Sigmoid colon (tissue), 7 donors: Measurements from ENCODE around the gene LAIR1. TPM values are rescaled to one million over a fixed set of nuclear protein-coding genes. Genes with fewer than 3 reads are reported as not detected.
A peak's percentile ranks its signal among the peaks of the same experiment; 100 is the strongest.

ENCODE experiments used
- DNase-seq: peaks from one replicate; pipeline ENCODE4 v3.0.0-alpha.2; 2019
- H3K27ac ChIP-seq, 4 donors: fragments of 200-600 bp; sonication (generic); one replicate each; pipeline ENCODE4 v1.5.1; 2016 to 2019; ENCODE audit warnings: mild to moderate bottlenecking in 1 of 4
- H3K27me3 ChIP-seq, 3 donors: fragments of 200-600 bp; sonication (generic); one replicate each; pipeline ENCODE4 v1.5.1; 2019; ENCODE audit warnings: mild to moderate bottlenecking in 1 of 3
- H3K36me3 ChIP-seq, 4 donors: fragments of 200-600 bp; sonication (generic); one replicate each; pipeline ENCODE4 v1.5.1; 2016 to 2019
- H3K4me1 ChIP-seq, 4 donors: fragments of 200-600 bp; sonication (generic); one replicate each; pipeline ENCODE4 v1.5.1; 2017 to 2019
- H3K4me3 ChIP-seq, 4 donors: fragments of 200-600 bp; sonication (generic); one replicate each; pipeline ENCODE4 v1.5.1; 2017 to 2019; ENCODE audit warnings: mild to moderate bottlenecking in 2 of 4, moderate library complexity in 1 of 4
- H3K9me3 ChIP-seq, 4 donors: fragments of 200-600 bp in 3 of 4; sonication (generic) in 3 of 4; one replicate each; pipeline versions ENCODE4 v1.5.1 to v1.6.1; 2013 to 2019
- EP300 ChIP-seq, 4 donors: sonication (generic); formaldehyde crosslinking; IDR thresholded peaks; one replicate each; pipeline ENCODE4 v1.6.1; 2017; ENCODE audit warnings: antibody characterized with exemption in 4 of 4
- POLR2A ChIP-seq, 2 donors: fragments of 450-650 bp; IDR thresholded peaks; one replicate each; pipeline ENCODE4 v1.6.1; 2016; ENCODE audit warnings: antibody characterized with exemption in 2 of 2, mild to moderate bottlenecking in 2 of 2, moderate library complexity in 2 of 2
- POLR2AphosphoS5 ChIP-seq, 4 donors: sonication (generic); formaldehyde crosslinking; IDR thresholded peaks; one replicate each; pipeline ENCODE4 v1.6.1; 2017; ENCODE audit warnings: antibody characterized with exemption in 4 of 4
- WGBS, 2 donors: extraction: QIAGEN DNeasy Blood & Tissue Kit; methylation state at CpG; one replicate each; pipeline ENCODE4 v1.1.7; 2013; 5-methylcytosine and 5-hydroxymethylcytosine counted together
- intact Hi-C: fragments of 100-400 bp; cut with DNase I; formaldehyde crosslinking; loops from one replicate; pipeline ENCODE4 v1.15.1; 2023
- polyA plus RNA-seq, 3 donors: library from polyadenylated mRNA; stranded (reverse); fragments of 200-250 nt; gene quantifications; one replicate each; pipeline ENCODE4 v1.2.3, GENCODE V29; 2013
- total RNA-seq, 4 donors: library from RNA; depleted of rRNA; stranded (reverse); fragments of >200 nt; gene quantifications; one replicate each; pipeline ENCODE4 v1.1.0, GENCODE V29; 2016
- TF ChIP-seq, protein P1 (sequence below), 4 experiments: fragments of 450-650 bp in 3 of 4; fragments of 200-600 bp in 1 of 4; IDR thresholded peaks; one replicate each; pipeline ENCODE4 v1.5.1; 2016 to 2019; ENCODE audit warnings: antibody characterized with exemption in 4 of 4, mild to moderate bottlenecking in 3 of 4, moderate library complexity in 2 of 4
- donor health status: healthy with polysubstance abuse.
- donor health status: Bipolar disorder and iron deficiency.
- donor health status: healthy.

The LAIR1 gene
- total and polyA plus RNA-seq, 7 donors: 4.4 to 34.6 (median 13.4) TPM

DNA sequence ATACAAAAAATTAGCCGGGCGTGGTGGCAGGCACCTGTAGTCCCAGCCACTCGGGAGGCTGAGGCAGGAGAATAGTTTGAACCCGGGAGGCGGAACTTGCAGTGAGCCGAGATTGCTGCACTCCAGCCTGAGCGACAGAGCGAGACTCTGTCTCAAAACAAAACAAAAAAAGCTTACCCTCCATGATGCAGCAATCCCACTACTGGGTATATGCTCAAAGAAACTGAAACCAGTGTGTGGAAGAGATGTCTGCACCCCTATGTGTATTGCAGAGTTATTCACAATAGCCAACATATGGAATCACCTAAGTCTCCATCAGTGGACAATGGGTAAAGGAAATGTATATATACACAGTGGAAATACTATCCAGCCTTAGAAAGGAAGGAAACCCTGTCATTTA lies 31.0 kb upstream of the LAIR1 start:
- Histone ChIP-seq H3K4me1 (no peaks in the 10 kb centered on the region), H3K27ac (no peak overlapping the region), H3K9me3 (no peaks in the 10 kb centered on the region), H3K36me3 (no peaks in the 10 kb centered on the region), H3K4me3 (no peak overlapping the region), H3K27me3 (peaks cover 0 to 26% (median 10%) of the 10 kb centered on the region in 3 donors)
- no peak for TF ChIP-seq EP300 (IDR thresholded peaks at IDR 0.05)
- TF ChIP-seq POLR2AphosphoS5 (IDR thresholded peaks at IDR 0.05): no peak
- TF ChIP-seq POLR2A (IDR thresholded peaks at IDR 0.05): no peak
- 75 to 77% methylated on average over 8 of the region's 8 CpGs for WGBS, 2 donors
- DNase-seq: no peak
- intact Hi-C loops: no loop called here

DNA sequence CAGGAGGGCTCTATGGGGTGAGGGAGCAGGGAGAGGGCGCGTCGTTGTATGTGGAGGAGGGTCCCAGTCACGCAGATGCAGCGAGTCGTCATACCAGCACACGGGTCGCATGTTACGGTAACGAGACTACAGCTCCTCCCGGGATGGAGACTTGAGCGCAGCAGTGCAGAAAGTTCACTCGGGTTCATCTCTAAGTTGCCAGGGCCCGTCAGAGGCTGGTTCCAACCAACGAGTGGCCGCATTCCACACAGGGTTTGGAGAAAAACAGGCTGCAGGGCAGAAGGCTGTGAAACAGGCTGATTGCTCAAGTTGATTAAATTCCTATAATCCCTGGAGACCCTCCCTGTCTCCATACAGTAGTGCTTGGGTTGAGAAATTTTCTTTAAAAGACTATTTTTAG lies 28.6 kb upstream of the LAIR1 start:
- Histone ChIP-seq H3K36me3 (no peaks in the 10 kb centered on the region), H3K27me3 (peaks cover 0 to 49% (median 15%) of the 10 kb centered on the region in 3 donors), H3K9me3 (no peaks in the 10 kb centered on the region), H3K4me3 (no peak overlapping the region), H3K27ac (no peak overlapping the region), H3K4me1 (peaks cover 0 to 5% (median under 1%) of the 10 kb centered on the region in 4 donors)
- WGBS, 2 donors: 87 to 88% methylated on average over 16 of the region's 16 CpGs
- DNase-seq: no peak
- intact Hi-C loops: no loop called here
- no peak for TF ChIP-seq EP300 (IDR thresholded peaks at IDR 0.05)
- TF ChIP-seq, protein P1, sequence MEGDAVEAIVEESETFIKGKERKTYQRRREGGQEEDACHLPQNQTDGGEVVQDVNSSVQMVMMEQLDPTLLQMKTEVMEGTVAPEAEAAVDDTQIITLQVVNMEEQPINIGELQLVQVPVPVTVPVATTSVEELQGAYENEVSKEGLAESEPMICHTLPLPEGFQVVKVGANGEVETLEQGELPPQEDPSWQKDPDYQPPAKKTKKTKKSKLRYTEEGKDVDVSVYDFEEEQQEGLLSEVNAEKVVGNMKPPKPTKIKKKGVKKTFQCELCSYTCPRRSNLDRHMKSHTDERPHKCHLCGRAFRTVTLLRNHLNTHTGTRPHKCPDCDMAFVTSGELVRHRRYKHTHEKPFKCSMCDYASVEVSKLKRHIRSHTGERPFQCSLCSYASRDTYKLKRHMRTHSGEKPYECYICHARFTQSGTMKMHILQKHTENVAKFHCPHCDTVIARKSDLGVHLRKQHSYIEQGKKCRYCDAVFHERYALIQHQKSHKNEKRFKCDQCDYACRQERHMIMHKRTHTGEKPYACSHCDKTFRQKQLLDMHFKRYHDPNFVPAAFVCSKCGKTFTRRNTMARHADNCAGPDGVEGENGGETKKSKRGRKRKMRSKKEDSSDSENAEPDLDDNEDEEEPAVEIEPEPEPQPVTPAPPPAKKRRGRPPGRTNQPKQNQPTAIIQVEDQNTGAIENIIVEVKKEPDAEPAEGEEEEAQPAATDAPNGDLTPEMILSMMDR (IDR thresholded peaks at IDR 0.05): no peak

DNA sequence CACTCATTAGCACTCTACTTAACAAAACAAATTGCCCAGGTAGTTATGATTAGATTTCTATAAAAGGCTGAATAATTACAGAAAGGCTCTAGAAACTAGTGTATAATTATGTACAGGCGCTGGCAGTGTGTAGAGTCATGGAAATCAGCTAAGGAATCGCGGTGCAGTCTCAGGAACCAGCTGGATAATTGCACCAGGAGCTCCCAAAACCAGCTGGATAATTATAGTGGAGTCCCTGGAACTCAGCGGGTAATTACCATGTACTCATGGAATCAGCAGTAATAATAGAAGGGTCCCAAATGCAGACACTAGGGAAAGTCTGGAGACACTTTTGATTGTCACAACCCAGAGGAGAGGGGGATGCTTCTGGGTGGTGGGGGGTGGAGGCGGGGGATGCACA lies 27.4 kb upstream of the LAIR1 start:
- Histone ChIP-seq H3K9me3 (no peaks in the 10 kb centered on the region), H3K27me3 (peaks cover 0 to 61% (median 20%) of the 10 kb centered on the region in 3 donors), H3K36me3 (no peaks in the 10 kb centered on the region), H3K4me3 (no peak overlapping the region), H3K4me1 (peaks cover 0 to 10% (median 2%) of the 10 kb centered on the region in 4 donors), H3K27ac (no peak overlapping the region)
- intact Hi-C loops: no loop called here
- 75 to 88% methylated on average over 5 of the region's 5 CpGs for WGBS, 2 donors
- DNase-seq: no peak
- TF ChIP-seq POLR2A (IDR thresholded peaks at IDR 0.05): no peak
- TF ChIP-seq, protein P1 (IDR thresholded peaks at IDR 0.05): no peak
- TF ChIP-seq POLR2AphosphoS5 (IDR thresholded peaks at IDR 0.05): no peak
- TF ChIP-seq EP300 (IDR thresholded peaks at IDR 0.05): no peak

DNA sequence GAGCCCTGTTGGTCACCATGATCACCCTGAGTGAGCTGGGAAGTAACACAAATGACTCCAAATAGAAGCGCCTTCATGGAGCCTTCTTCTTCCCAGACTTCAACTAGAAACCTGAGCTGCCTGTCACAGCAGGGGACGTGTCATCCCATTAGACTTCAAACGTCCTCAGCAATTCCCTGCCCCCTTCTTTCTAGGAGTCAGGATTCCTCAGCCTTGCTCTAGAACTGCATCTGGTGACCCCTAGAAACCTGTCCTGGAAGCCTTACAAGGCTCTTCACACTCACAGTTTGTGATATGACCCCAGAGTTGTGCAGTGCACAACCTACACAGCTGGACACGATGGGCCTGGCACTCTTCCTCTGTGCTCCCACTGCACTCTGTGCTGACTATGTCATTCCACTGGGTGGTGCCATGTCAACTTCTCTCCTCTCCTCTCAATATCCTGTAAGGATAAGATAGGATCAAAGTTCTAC lies 26.9 kb upstream of the LAIR1 start:
- peaks cover 0 to 66% (median 20%) of the 10 kb centered on the region in 3 donors for H3K27me3 ChIP-seq
- no peak for DNase-seq
- 31 to 58% methylated on average over 4 of the region's 4 CpGs for WGBS, 2 donors
- intact Hi-C loops: no loop called here
- H3K4me1 ChIP-seq: peaks cover 0 to 10% (median 2%) of the 10 kb centered on the region in 4 donors
- no peaks in the 10 kb centered on the region for H3K9me3 ChIP-seq
- H3K4me3 ChIP-seq: no peak overlapping the region
- no peaks in the 10 kb centered on the region for H3K36me3 ChIP-seq
- TF ChIP-seq EP300 (IDR thresholded peaks at IDR 0.05) (no peak), POLR2AphosphoS5 (IDR thresholded peaks at IDR 0.05) (no peak), POLR2A (IDR thresholded peaks at IDR 0.05) (no peak)
- TF ChIP-seq, protein P1 (IDR thresholded peaks at IDR 0.05): no peak
- H3K27ac ChIP-seq: no peak overlapping the region

DNA sequence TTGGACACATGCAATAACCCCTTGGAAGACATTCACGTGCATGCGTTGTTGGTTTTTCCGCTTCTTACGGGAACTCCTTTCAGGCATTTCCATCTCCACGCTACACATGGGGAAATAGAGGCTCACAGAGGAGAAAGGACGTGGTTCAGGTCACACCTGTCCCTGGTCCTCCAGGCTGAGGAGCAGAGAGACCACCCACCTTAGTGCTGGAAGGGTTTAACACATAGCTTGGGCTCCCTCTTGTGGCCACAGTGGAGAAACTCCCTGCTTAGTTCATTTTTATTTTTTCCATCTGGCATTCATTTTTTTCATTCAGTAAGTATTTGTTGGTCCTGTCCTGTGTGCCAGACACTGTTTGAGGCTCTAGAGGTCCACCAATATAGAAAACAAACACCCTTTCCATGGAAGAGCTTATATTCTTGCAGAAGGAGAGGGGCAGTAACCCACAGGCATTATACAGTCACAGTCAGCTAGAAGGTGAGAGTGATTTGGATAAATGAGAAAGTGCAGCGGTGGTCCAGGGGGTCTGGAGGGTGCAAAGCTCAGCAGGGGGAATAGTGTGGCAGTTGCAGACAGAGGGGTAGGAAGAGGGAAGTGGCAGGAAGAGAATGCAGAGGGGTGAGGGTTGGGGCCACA lies 26.3 kb upstream of the LAIR1 start:
- TF ChIP-seq, protein P1 (IDR thresholded peaks at IDR 0.05): peak; percentile 22 to 66 (median 45)
- TF ChIP-seq EP300 (IDR thresholded peaks at IDR 0.05) (no peak), POLR2AphosphoS5 (IDR thresholded peaks at IDR 0.05) (no peak), POLR2A (IDR thresholded peaks at IDR 0.05) (no peak)
- Histone ChIP-seq H3K4me3 (no peak overlapping the region), H3K27ac (no peak overlapping the region), H3K27me3 (peaks cover 0 to 66% (median 20%) of the 10 kb centered on the region in 3 donors), H3K9me3 (no peaks in the 10 kb centered on the region), H3K36me3 (no peaks in the 10 kb centered on the region), H3K4me1 (peaks cover 0 to 10% (median 2%) of the 10 kb centered on the region in 4 donors)
- 19 to 43% methylated on average over 7 of the region's 7 CpGs for WGBS, 2 donors
- DNase-seq: no peak
- intact Hi-C loops: no loop called here
